Breast epithelium (tissue), 4 donors: ENCODE measurements around the gene NCK2. TPM values are rescaled to one million over a fixed set of nuclear protein-coding genes. Genes with fewer than 3 reads are reported as not detected.
A peak's percentile ranks its signal among the peaks of the same experiment; 100 is the strongest.

Experiments used
- DNase-seq, 2 donors: peaks; one replicate each; pipeline ENCODE4 v3.0.0-alpha.2; 2019; ENCODE audit warnings: low spot score in 2 of 2
- H3K27ac ChIP-seq, 2 donors: fragments of 200-600 bp; sonication (generic) in 1 of 2; one replicate each; pipeline ENCODE4 v1.5.1; 2016 to 2019; ENCODE audit warnings: mild to moderate bottlenecking in 1 of 2
- H3K27me3 ChIP-seq, 2 donors: fragments of 200-600 bp; sonication (generic) in 1 of 2; one replicate each; pipeline versions ENCODE4 v1.5.1 to v1.6.0; 2017 to 2019; ENCODE audit warnings: control low read depth in 1 of 2, mild to moderate bottlenecking in 1 of 2
- H3K36me3 ChIP-seq: fragments of 200-600 bp; one replicate; pipeline ENCODE4 v1.5.1; 2019
- H3K4me1 ChIP-seq, 2 donors: fragments of 200-600 bp; sonication (generic); one replicate each; pipeline ENCODE4 v1.5.1; 2016 to 2019; ENCODE audit warnings: control low read depth in 1 of 2
- H3K4me3 ChIP-seq, 3 donors: fragments of 200-600 bp; sonication (generic); 1 replicate in 2 of 3; 2 replicates in 1 of 3; pipeline ENCODE4 v1.5.1; 2016 to 2019; ENCODE audit warnings: mild to moderate bottlenecking in 3 of 3, moderate library complexity in 2 of 3
- H3K9me3 ChIP-seq, 2 donors: fragments of 200-600 bp; sonication (generic) in 1 of 2; one replicate each; pipeline ENCODE4 v1.5.1; 2016 to 2019; ENCODE audit warnings: control low read depth in 1 of 2
- POLR2A ChIP-seq: fragments of 450-650 bp; IDR thresholded peaks from one replicate; pipeline ENCODE4 v1.6.1; 2016; ENCODE audit warnings: antibody characterized with exemption, mild to moderate bottlenecking, moderate library complexity
- POLR2AphosphoS5 ChIP-seq, 3 donors: sonication (generic); formaldehyde crosslinking; IDR thresholded peaks; one replicate each; pipeline ENCODE4 v1.6.1; 2017; ENCODE audit warnings: antibody characterized with exemption in 3 of 3
- intact Hi-C: fragments of 100-400 bp; cut with DNase I; formaldehyde crosslinking; loops from one replicate; pipeline ENCODE4 v1.15.1; 2023; ENCODE audit warnings: low total_unique reads
- total RNA-seq, 3 donors: library from RNA; depleted of rRNA; stranded (reverse); fragments of >200 nt; gene quantifications; one replicate each; pipeline ENCODE4 v1.1.0, GENCODE V29; 2016
- TF ChIP-seq, protein P1 (sequence below), 3 donors: fragments of 450-650 bp; IDR thresholded peaks; one replicate each; pipeline ENCODE4 v1.5.1; 2016 to 2017; ENCODE audit warnings: antibody characterized with exemption in 3 of 3, mild to moderate bottlenecking in 3 of 3, moderate library complexity in 3 of 3

Gene NCK2
- total RNA-seq, 3 donors from 2014 or later = 42.0 to 54.3 (median 46.9) TPM

DNA sequence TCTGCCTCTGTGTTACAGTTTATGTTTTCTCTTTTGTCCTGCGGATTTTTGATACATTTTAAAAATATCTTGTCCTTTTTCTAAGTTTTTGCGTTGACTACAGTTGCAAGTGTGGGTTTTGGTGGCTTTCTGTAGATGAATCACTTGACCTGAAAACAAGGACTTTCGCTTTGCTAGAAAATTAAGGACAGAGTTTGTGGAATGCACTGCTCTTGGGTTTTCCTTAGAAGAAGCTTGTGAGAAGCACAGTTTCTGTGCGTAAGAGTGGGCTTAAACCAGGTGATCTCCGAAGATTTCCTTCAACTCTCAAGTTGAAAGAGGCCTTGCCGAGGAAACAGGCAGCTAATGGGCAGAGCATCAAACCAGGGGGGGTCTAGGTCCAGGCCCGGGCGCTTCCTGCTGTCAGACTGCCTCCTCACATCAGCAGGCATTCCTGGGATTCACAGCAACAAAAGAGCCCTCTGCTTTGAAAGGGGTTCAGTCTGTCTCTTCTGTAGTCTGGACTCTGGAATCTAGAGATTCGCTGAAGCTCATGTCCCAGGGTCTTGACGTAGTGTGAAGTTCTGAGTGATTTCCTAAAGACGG, 17.3 kb downstream of the NCK2 start:
- H3K27me3 ChIP-seq = no peaks in the 10 kb centered on the region
- intact Hi-C loops = no loop called here
- H3K9me3 ChIP-seq = no peaks in the 10 kb centered on the region
- H3K4me3 ChIP-seq = peak overlapping the region in 1 of 3 donors; percentile 14
- TF ChIP-seq, protein P1, sequence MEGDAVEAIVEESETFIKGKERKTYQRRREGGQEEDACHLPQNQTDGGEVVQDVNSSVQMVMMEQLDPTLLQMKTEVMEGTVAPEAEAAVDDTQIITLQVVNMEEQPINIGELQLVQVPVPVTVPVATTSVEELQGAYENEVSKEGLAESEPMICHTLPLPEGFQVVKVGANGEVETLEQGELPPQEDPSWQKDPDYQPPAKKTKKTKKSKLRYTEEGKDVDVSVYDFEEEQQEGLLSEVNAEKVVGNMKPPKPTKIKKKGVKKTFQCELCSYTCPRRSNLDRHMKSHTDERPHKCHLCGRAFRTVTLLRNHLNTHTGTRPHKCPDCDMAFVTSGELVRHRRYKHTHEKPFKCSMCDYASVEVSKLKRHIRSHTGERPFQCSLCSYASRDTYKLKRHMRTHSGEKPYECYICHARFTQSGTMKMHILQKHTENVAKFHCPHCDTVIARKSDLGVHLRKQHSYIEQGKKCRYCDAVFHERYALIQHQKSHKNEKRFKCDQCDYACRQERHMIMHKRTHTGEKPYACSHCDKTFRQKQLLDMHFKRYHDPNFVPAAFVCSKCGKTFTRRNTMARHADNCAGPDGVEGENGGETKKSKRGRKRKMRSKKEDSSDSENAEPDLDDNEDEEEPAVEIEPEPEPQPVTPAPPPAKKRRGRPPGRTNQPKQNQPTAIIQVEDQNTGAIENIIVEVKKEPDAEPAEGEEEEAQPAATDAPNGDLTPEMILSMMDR (IDR thresholded peaks at IDR 0.05) = no peak
- TF ChIP-seq POLR2A (no peak), POLR2AphosphoS5 (IDR thresholded peaks at IDR 0.05) (no peak)
- H3K27ac ChIP-seq = peak overlapping the region; percentile 3 to 20
- H3K36me3 ChIP-seq = no peaks in the 10 kb centered on the region
- H3K4me1 ChIP-seq = no peaks in the 10 kb centered on the region
- DNase-seq = no peak

DNA sequence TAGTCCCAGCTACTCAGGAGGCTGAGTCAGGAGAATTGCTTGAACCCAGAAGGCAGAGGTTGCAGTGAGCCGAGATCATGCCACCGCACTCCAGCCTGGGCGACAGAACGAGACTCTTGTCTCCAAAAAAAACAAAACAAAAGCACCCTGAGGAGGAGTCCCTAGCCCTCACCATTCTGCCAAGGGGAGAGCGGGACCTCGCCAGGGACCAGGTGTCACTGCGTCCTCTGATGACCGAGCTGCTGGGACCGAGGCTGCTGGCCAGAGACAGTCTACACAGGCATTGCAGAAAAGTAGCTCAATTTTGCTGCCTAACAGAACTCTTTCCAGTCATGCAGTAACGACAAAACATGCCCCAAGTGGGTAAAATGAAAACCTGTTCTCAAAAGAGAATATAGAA, 18.4 kb downstream of the NCK2 start:
- TF ChIP-seq, protein P1 (IDR thresholded peaks at IDR 0.05) = no peak
- TF ChIP-seq POLR2AphosphoS5 (IDR thresholded peaks at IDR 0.05) = no peak
- TF ChIP-seq POLR2A = no peak
- no peaks in the 10 kb centered on the region for H3K36me3 ChIP-seq
- no peaks in the 10 kb centered on the region for H3K4me1 ChIP-seq
- intact Hi-C loops = no loop called here
- H3K9me3 ChIP-seq = no peaks in the 10 kb centered on the region
- no peak overlapping the region for H3K27ac ChIP-seq
- DNase-seq = no peak
- no peak overlapping the region for H3K4me3 ChIP-seq
- no peaks in the 10 kb centered on the region for H3K27me3 ChIP-seq

DNA sequence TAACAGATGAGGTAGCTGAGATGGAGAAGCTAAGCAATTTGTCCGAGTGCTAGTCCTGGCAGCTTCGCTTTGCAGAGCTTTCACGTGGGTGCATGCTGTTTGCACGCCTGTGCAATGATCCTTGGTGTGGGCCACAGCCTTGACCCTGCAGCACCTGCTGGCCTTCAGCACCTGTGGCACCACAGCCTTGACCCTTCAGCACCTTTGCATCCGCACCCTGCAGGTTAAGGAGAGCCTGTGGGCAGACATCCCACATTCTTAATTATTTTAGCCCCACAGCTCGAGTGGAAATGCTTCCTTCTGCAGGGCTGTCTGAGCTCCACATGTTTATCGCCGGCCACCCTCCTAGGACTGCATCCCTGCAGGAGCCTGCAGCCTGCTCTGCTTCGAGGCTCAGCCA, 19.3 kb downstream of the NCK2 start:
- no peaks in the 10 kb centered on the region for H3K4me1 ChIP-seq

DNA sequence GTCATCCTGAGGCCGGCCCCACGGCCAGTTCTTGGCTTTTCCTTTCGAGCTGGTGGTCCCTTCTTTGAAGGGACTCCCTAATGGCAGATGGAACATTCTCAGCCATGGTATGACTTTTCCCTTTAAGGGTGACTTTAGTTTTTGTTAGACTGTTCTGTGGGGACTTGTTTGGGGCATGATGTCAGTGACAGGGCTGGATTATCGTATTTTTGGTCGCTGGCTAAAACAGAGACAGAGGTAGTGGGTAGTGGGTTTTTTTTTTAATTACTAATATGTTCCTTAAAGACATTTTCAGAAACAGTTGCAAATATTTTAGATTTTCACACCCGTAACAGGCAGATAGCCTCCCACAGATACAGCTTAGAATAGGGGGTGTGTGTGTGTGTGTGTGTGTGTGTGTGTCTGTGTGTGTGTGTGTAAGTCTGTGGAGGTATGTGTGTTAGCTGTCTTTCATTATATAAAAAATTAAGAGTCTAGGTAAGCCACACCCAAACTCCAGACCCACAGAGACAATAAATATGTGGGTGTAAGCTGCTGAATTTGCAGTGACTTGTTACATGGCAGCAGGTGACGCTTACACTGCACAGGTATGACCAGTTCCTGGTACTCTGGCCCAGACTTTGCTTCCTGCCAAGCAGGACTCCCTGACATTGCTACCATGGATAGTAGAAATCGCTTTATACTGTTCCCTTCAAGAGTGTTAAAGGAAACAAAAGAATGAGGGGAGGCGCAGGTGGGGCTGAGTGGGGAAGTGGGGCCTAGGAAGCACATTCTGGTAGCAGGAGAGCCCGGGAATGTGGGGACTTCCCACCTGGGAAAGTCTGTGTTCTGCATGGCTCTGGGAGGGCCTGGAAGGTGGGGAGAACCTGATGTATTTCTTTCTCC, 20.9 kb downstream of the NCK2 start:
- H3K27me3 ChIP-seq = no peaks in the 10 kb centered on the region
- no peak overlapping the region for H3K4me3 ChIP-seq
- H3K9me3 ChIP-seq = no peaks in the 10 kb centered on the region
- H3K36me3 ChIP-seq = no peaks in the 10 kb centered on the region
- TF ChIP-seq POLR2AphosphoS5 (IDR thresholded peaks at IDR 0.05) (no peak), POLR2A (no peak)
- TF ChIP-seq, protein P1 (IDR thresholded peaks at IDR 0.05) = no peak
- H3K4me1 ChIP-seq = no peaks in the 10 kb centered on the region
- no peak for DNase-seq
- H3K27ac ChIP-seq = peak overlapping the region; percentile 26 to 47
- intact Hi-C loops = no loop called here

More for the DNA sequence above, 19.3 kb downstream of the NCK2 start:
- Histone ChIP-seq H3K36me3 (no peaks in the 10 kb centered on the region), H3K4me3 (no peak overlapping the region), H3K9me3 (no peaks in the 10 kb centered on the region), H3K27me3 (no peaks in the 10 kb centered on the region), H3K27ac (no peak overlapping the region)
- DNase-seq = no peak
- intact Hi-C loops = no loop called here
- TF ChIP-seq POLR2A = no peak
- TF ChIP-seq, protein P1 (IDR thresholded peaks at IDR 0.05) = no peak
- no peak for TF ChIP-seq POLR2AphosphoS5 (IDR thresholded peaks at IDR 0.05)

DNA sequence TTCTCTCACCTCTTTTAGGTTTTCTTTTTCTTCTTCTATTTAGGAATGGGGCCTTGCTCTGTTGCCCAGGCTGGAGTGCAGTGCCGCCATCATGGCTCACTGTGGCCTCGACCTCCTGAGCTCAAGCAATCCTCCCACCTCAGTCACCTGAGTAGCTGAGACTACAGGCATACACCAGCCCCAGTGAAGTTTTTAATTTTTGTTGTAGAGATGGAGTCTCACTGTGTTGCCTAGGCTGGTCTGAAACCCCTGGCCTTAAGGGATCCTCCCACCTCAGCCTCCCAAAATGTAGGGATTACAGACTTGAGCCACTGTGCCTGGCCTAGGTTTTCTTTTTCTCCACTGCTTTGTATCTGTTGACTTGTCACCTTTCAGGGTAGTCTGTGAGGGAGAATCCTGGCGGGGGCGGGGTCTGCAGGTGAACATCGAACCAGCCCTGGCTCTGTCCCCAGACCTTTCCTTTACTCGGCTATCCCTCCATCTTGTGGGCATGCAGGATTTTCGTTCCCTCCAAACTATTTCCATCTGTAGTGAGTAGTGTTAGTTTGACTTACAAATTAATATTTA, 21.7 kb downstream of the NCK2 start:
- Histone ChIP-seq H3K36me3 (no peaks in the 10 kb centered on the region), H3K4me3 (no peak overlapping the region), H3K4me1 (no peaks in the 10 kb centered on the region), H3K9me3 (no peaks in the 10 kb centered on the region), H3K27me3 (no peaks in the 10 kb centered on the region), H3K27ac (peak overlapping the region; percentile 26 to 47)
- DNase-seq = no peak
- TF ChIP-seq, protein P1 (IDR thresholded peaks at IDR 0.05) = no peak
- no peak for TF ChIP-seq POLR2AphosphoS5 (IDR thresholded peaks at IDR 0.05)
- TF ChIP-seq POLR2A = no peak
- intact Hi-C loops = no loop called here
